ENCODE data around the gene HSPBP1. TPM values are rescaled to one million over a fixed set of nuclear protein-coding genes. Genes with fewer than 3 reads are reported as not detected.
A peak's percentile ranks its signal among the peaks of the same experiment; 100 is the strongest.

HSPBP1 gene
- total RNA-seq, 2 experiments from 2014 or later = 46.4 to 47.1 TPM

- Mint-ChIP-seq H3K27ac (peak within 1 kb of the TSS; percentile 71), H3K4me1 (ENCODE audit: low read depth) (peaks cover 19% of the 10 kb centered on the region), H3K9me3 (no peaks in the 10 kb centered on the region), H3K4me3 (peak within 1 kb of the TSS; percentile 31), H3K36me3 (ENCODE audit: low read depth) (peaks cover 2% of the 10 kb centered on the region), H3K27me3 (no peaks in the 10 kb centered on the region)
- ChIA-PET CTCF (interaction anchor here (0.8 kb wide), 2 partner anchors 18 to 135 kb away, joined by 3 to 4 read pairs; no protein-coding TSS in a partner anchor), POLR2A (interaction anchor here (1.0 to 2.3 kb wide), 3 partner anchors 27 to 55 kb away, joined by 4 to 11 read pairs (median 5); partner anchors contain the start of gene KMT5C)
- ATAC-seq = no peak
- intact Hi-C loops (cut with micrococcal nuclease) = no loop called here
- peak; percentile 64 for DNase-seq
- no peak for TF ChIP-seq CTCF (IDR thresholded peaks at IDR 0.05)
Observed at GRCh38 chr19:55283548-55284377, 3.9 kb upstream of the HSPBP1 start, which contains the start of gene BRSK1. TSS of gene BRSK1 (plus strand) at chr19:55283997. CDS start at chr19:55284443, 446 bp downstream.

DNA sequence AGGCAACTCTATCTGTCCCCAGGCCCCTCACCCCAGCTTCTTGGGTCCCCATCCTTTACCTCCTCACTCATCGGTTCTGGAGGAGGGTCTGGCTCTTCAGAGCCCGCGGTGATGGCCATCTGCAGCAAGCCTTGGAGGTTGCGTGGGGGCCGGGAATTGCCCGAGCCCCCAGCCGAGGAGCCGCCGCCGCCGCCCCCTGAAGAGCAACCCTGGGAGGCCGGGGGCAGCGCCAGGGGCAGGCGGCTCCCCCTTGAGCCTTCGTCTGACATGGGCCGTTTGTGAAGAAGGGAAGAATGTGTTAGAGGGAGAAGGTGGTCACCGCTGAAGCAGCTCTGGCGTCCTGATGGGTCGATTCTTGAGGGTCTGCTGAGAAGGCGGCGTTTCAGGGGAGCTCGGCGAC, 570 bp downstream of the HSPBP1 start:
- H3K9me3 Mint-ChIP-seq = no peaks in the 10 kb centered on the region
- no peaks in the 10 kb centered on the region for H3K27me3 Mint-ChIP-seq
- DNase-seq = no peak

GRCh38 chr19:55278391-55279135, 1.3 kb downstream of the HSPBP1 start:
- Mint-ChIP-seq H3K9me3 (no peaks in the 10 kb centered on the region), H3K4me1 (ENCODE audit: low read depth) (peaks cover 27% of the 10 kb centered on the region), H3K36me3 (ENCODE audit: low read depth) (peaks cover 8% of the 10 kb centered on the region), H3K4me3 (peak overlapping the region; percentile 92), H3K27ac (no peak overlapping the region), H3K27me3 (no peaks in the 10 kb centered on the region)
- intact Hi-C loops (cut with micrococcal nuclease) = no loop called here
- ATAC-seq (no peak), DNase-seq (no peak)
- TF ChIP-seq CTCF (IDR thresholded peaks at IDR 0.05) = no peak
- ChIA-PET POLR2A (interaction anchor here (1.1 to 6.5 kb wide), 2 partner anchors 15 to 18 kb away, joined by 3 to 54 read pairs; partner anchors contain the start of gene PPP6R1), CTCF (interaction anchor here (0.7 to 1.5 kb wide), 3 partner anchors 19 to 139 kb away, joined by 3 read pairs; partner anchors contain the start of gene PPP6R1)

More for the DNA sequence above, 570 bp downstream of the HSPBP1 start:
- H3K36me3 Mint-ChIP-seq (ENCODE audit: low read depth) = peaks cover 6% of the 10 kb centered on the region
- peak overlapping the region; percentile 97 for H3K27ac Mint-ChIP-seq
- H3K4me3 Mint-ChIP-seq = peak overlapping the region; percentile 92
- no peak for ATAC-seq
- ChIA-PET POLR2A (interaction anchor here (1.0 to 6.5 kb wide), 5 partner anchors 8 to 128 kb away, joined by 3 to 54 read pairs (median 5); partner anchors contain the start of genes PPP6R1 and UBE2S), CTCF (interaction anchor here (1.5 to 2.0 kb wide), 2 partner anchors 22 to 138 kb away, joined by 4 to 9 read pairs; no protein-coding TSS in a partner anchor)
- peaks cover 29% of the 10 kb centered on the region for H3K4me1 Mint-ChIP-seq (ENCODE audit: low read depth)
- TF ChIP-seq CTCF (IDR thresholded peaks at IDR 0.05) = no peak
- intact Hi-C loops (cut with micrococcal nuclease) = no loop called here

DNA sequence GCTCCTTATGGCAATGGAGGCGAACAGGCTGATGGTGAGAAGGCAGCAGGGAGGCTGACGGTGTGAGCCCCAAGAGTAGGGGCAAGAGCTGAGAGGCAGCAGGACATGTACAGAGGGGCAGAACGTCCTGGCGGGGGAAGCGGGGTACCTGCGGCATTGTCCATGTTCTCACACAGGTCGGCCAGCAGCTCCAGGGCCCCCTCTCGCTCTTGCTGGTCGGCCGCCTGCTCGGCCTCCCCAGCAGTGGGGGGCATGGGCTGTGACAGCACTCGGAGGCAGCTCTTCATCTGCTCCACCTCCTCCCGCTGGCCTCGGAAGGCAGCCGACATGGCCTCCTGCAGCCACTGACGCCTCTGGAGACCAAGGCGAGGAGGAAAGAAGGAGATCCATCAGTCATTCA, 2.4 kb downstream of the HSPBP1 start:
- intact Hi-C loops (cut with micrococcal nuclease) = no loop called here
- no peak for TF ChIP-seq CTCF (IDR thresholded peaks at IDR 0.05)
- ATAC-seq (no peak), DNase-seq (no peak)
- peaks cover 25% of the 10 kb centered on the region for H3K4me1 Mint-ChIP-seq (ENCODE audit: low read depth)
- POLR2A ChIA-PET = interaction anchor here (1.1 to 6.5 kb wide), 3 partner anchors 14 to 31 kb away, joined by 3 to 54 read pairs (median 4); partner anchors contain the start of gene PPP6R1
- CTCF ChIA-PET = interaction anchor here (0.9 to 1.5 kb wide), 2 partner anchors 114 to 140 kb away, joined by 3 read pairs; no protein-coding TSS in a partner anchor
- H3K27me3 Mint-ChIP-seq = no peaks in the 10 kb centered on the region
- no peak overlapping the region for H3K27ac Mint-ChIP-seq
- no peak overlapping the region for H3K4me3 Mint-ChIP-seq
- no peaks in the 10 kb centered on the region for H3K9me3 Mint-ChIP-seq
- H3K36me3 Mint-ChIP-seq (ENCODE audit: low read depth) = peaks cover 9% of the 10 kb centered on the region

All from activated CD8-positive, alpha-beta T cell treated with anti-CD3 and anti-CD28 coated beads for 36 hours (primary cell).